Measurements from ENCODE around the gene TOMM5. TPM values are rescaled to one million over a fixed set of nuclear protein-coding genes. Genes with fewer than 3 reads are reported as not detected.

Gene TOMM5
- total RNA-seq, 2 experiments from 2014 or later, result 235 to 239 TPM

Other genes starting within 250 kb of the TOMM5 start
- gene GRHPR, start 169.9 kb downstream of the TOMM5 start, total RNA-seq, result 10 to 100 TPM; 93.3 to 94.0 TPM
- gene ZBTB5, start 127.1 kb downstream of the TOMM5 start, total RNA-seq, result 1 to 10 TPM; 6.4 to 6.6 TPM
- gene POLR1E, start 106.6 kb downstream of the TOMM5 start, total RNA-seq, result 10 to 100 TPM; 80.6 to 81.2 TPM
- 1 to 10 TPM; 2.8 to 2.9 TPM for gene FBXO10, start 16.2 kb downstream of the TOMM5 start, total RNA-seq
- gene FRMPD1, start 58.4 kb upstream of the TOMM5 start, total RNA-seq, result not detected
- 1 to 10 TPM; 8.8 to 9.6 TPM for gene TRMT10B, start 161.2 kb upstream of the TOMM5 start, total RNA-seq
- 100 to 1,000 TPM; 121 to 131 TPM for gene EXOSC3, start 192.5 kb upstream of the TOMM5 start, total RNA-seq
- 10 to 100 TPM; 13.2 to 14.8 TPM for gene DCAF10, start 208.2 kb upstream of the TOMM5 start, total RNA-seq

Data from activated CD8-positive, alpha-beta memory T cell treated with anti-CD3 and anti-CD28 coated beads for 36 hours (primary cell).